Endothelial cell (in vitro differentiated cells): ENCODE measurements around the gene RNU2-1. TPM values are rescaled to one million over a fixed set of nuclear protein-coding genes. Genes with fewer than 3 reads are reported as not detected.
"Not testable (repeated sequence)": the region's sequence is repeated elsewhere in the genome, so short reads cannot be mapped to it uniquely, and the experiment has no call there.

Experiments
- DNase-seq: peaks from one replicate; pipeline ENCODE4 v3.0.0; 2021; ENCODE audit warnings: low spot score
- H3K27ac Mint-ChIP-seq: one replicate; pipeline ENCODE4 v1.8.0; 2021; ENCODE audit warnings: mixed read lengths, inconsistent platforms; ENCODE audit not compliant: unreplicated experiment
- H3K27me3 Mint-ChIP-seq: one replicate; pipeline ENCODE4 v1.8.0; 2021; ENCODE audit warnings: mild to moderate bottlenecking, moderate library complexity, mixed read lengths, inconsistent platforms; ENCODE audit not compliant: unreplicated experiment
- H3K36me3 Mint-ChIP-seq: one replicate; pipeline ENCODE4 v1.8.0; 2021; ENCODE audit warnings: mild to moderate bottlenecking, low read depth, mixed read lengths, inconsistent platforms; ENCODE audit not compliant: unreplicated experiment
- H3K4me1 Mint-ChIP-seq: one replicate; pipeline ENCODE4 v1.8.0; 2021; ENCODE audit warnings: mild to moderate bottlenecking, mixed read lengths, inconsistent platforms; ENCODE audit not compliant: unreplicated experiment
- H3K4me3 Mint-ChIP-seq: one replicate; pipeline ENCODE4 v1.8.0; 2021; ENCODE audit warnings: mild to moderate bottlenecking, mixed read lengths, inconsistent platforms; ENCODE audit not compliant: unreplicated experiment
- H3K9me3 Mint-ChIP-seq: one replicate; pipeline ENCODE4 v1.8.0; 2021; ENCODE audit warnings: mixed read lengths, inconsistent platforms; ENCODE audit not compliant: unreplicated experiment
- CTCF ChIP-seq: fragments of 200-600 bp; sonication (generic); IDR thresholded peaks from one replicate; pipeline ENCODE4 v1.5.0; 2021; ENCODE audit warnings: antibody characterized with exemption; ENCODE audit not compliant: unreplicated experiment
- total RNA-seq: library from RNA; stranded (reverse); fragmentation: NEBNext Ultra II Directional; extraction: Animal tissue kit (Norgen Biotek cat#: 25700); gene quantifications from one replicate; pipeline ENCODE4 v1.2.1, GENCODE V29; 2021; ENCODE audit not compliant: unreplicated experiment

RNU2-1 gene
- total RNA-seq, 1 donor from 2014 or later, result 10,056 TPM

DNA sequence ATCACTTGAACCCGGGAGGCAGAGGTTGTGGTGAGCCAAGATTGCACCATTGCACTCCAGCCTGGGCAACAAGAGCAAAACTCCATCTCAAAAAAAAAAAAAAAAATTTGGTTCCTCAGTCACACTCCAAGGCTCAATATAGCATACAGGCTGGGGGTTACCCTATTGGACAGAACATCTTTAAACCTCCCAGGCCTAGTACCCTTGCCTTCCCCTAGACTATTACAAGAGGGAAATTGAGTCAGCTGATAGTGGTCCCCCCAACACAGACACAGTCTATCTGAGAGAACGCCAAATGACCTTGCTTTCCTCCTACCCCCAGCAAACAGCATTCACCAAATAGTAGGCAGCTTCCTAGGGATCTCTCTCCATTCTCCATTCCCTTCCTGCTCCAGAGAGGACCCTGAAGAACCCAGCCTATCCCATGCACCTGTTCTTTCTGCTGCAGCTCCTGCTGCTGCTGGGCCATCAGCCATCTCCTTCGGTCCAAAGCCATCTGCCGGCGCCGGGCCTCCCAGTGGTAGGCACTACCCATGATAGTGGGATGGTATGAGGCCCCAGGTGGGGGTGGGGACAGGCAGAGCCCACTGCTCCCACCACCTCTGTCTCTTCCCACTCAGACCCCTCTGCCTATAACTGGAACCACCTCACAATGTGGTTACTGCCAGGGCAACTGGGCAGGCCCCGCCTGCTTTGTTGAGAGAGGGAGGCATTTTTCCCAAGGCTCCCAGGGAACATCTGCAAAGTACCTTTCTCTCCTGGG, 5.6 kb downstream of the RNU2-1 start, which contains the start of gene CCDC200:
CCDC200 (minus strand) TSS at position 604 of the 763 bp plus-strand sequence; CDS start at position 535, 69 bp downstream.
- not testable (repeated sequence) for H3K27me3 Mint-ChIP-seq, H3K27ac Mint-ChIP-seq, H3K36me3 Mint-ChIP-seq, DNase-seq, H3K9me3 Mint-ChIP-seq, H3K4me1 Mint-ChIP-seq, H3K4me3 Mint-ChIP-seq

- no peaks in the 10 kb centered on the region for H3K9me3 Mint-ChIP-seq
- peaks cover 4% of the 10 kb centered on the region for H3K36me3 Mint-ChIP-seq
- no peak overlapping the region for H3K4me3 Mint-ChIP-seq
- no peak for DNase-seq
- peaks cover 6% of the 10 kb centered on the region for H3K4me1 Mint-ChIP-seq
- H3K27me3 Mint-ChIP-seq, result peaks cover 6% of the 10 kb centered on the region
- TF ChIP-seq CTCF, result no peak
- no peak overlapping the region for H3K27ac Mint-ChIP-seq
Observed at GRCh38 chr17:43226393-43226792, 7.4 kb downstream of the RNU2-1 start.

DNA sequence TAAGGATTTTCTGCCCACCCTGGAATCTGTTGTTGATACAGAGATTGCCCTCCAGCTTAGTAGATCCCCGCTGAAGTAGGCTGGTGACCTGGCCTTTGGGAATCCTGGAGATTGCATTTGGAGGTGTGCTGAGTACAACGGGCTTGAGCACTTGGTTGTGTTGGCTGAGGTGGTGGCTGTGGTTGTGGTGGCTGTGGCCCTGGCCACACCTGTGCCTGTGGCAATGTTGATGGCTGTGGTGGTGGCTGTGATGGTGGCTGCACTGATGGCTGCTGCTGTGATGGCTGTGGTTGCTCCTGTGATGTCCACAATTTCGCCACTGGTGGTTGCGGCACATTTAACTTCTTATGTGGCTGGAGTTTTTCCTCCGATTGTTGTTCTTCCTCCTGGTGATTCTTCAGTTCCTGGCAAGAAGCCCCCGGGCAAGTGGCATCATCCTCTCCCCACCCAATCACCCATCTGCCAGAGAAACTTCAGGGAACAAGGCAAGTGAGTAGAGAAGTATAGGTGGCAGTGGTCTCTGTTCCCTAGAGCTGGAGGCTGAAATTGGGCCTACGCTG, 9.6 kb downstream of the RNU2-1 start:
- no peak for TF ChIP-seq CTCF
- Mint-ChIP-seq H3K27me3 (peaks cover 6% of the 10 kb centered on the region), H3K36me3 (peaks cover 4% of the 10 kb centered on the region), H3K4me1 (peaks cover 18% of the 10 kb centered on the region), H3K9me3 (no peaks in the 10 kb centered on the region), H3K4me3 (no peak overlapping the region), H3K27ac (no peak overlapping the region)
- DNase-seq, result no peak

DNA sequence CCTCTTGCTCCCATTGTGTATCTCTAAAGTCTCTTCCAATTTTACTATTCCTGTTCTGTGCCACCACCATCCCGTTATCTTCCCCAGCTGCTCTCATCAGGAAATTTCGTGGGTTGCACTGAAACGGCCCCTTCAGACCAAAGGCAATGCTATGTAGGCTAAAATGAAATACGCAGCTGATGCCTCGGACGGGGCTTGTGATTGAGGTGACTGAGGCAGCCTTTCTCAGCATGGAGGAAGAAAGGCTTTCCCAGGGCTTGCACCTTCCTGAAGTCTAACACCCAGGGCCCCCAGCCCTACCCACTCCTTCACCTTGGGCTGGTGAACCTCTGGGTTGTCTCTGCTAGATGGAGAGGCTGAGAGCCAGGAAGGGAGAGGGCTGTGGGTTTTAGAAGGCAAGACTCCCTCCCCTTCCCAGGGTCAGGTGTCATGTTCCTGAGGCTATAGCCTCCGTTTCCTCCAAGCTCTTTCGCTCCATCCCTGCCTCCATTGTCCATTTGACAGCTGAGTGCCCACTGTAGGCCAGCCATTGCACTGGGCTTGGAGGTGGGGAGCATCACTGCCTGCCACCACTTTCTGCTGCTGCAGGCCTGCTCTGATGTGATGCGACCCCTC, 13.2 kb downstream of the RNU2-1 start:
- TF ChIP-seq CTCF, result no peak
- no peak for DNase-seq
- Mint-ChIP-seq H3K27ac (no peak overlapping the region), H3K36me3 (peaks cover 16% of the 10 kb centered on the region), H3K4me1 (peaks cover 36% of the 10 kb centered on the region), H3K27me3 (peaks cover 12% of the 10 kb centered on the region), H3K4me3 (no peak overlapping the region), H3K9me3 (no peaks in the 10 kb centered on the region)

DNA sequence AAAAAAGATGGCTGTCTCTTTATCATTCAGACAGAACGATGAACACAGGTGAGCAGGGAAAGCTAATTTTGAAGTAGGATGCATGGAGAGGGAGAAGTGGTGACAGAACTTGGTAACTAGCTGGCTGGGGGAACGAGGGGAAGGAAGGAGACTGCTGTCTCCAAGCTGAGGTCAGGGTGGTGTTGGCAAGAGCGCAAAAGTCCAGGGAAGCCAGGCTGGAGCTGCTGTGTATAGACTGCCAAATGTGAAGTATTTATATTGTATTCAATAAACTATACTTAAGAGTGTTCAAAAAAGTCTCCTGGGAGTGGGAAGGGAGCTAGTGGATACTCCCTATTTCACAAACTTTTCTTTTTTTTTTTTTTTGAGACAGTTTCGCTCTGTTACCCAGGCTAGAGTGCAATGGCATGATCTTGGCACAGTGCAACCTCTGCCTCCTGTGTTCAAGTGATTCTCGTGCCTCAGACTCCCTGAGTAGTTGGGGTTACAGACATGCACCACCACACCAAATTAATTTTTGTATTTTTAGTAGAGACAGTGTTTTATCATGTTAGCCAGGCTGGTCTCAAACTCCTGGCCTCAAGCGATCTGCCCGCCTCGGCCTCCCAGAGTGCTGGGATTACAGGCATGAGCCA, 13.9 kb downstream of the RNU2-1 start:
- Mint-ChIP-seq H3K9me3 (no peaks in the 10 kb centered on the region), H3K27ac (no peak overlapping the region), H3K4me3 (no peak overlapping the region), H3K36me3 (peaks cover 20% of the 10 kb centered on the region), H3K27me3 (peaks cover 15% of the 10 kb centered on the region), H3K4me1 (peaks cover 42% of the 10 kb centered on the region)
- no peak for DNase-seq
- no peak for TF ChIP-seq CTCF
